NCI-H1092 treated with DMSO at 0.1 percent for 48 hours (cell line): Measurements from ENCODE around the gene MAST3.

ENCODE experiments used
- DNase-seq: peaks from one replicate; lab custom pipeline; 2025; lab: John Stamatoyannopoulos, UW

The MAST3 gene

GRCh38 chr19:18185538-18185937, 88.0 kb downstream of the MAST3 start:
- no peak for DNase-seq

- no peak for DNase-seq
These were observed 92.7 kb downstream of the MAST3 start for GRCh38 chr19:18190278-18190677.

GRCh38 chr19:18191640-18192062, 94.1 kb downstream of the MAST3 start:
- DNase-seq, result no peak

- DNase-seq, result peak; percentile 100
These were observed 95.3 kb downstream of the MAST3 start, which contains the start of gene MPV17L2 for GRCh38 chr19:18192673-18193387. TSS of gene MPV17L2 (plus strand) at chr19:18193218. CDS start at chr19:18193282, 64 bp downstream.

- no peak for DNase-seq
These were observed 96.0 kb downstream of the MAST3 start for GRCh38 chr19:18193388-18194180.

- DNase-seq, result no peak
These were observed 96.6 kb downstream of the MAST3 start for GRCh38 chr19:18194181-18194530.

- no peak for DNase-seq
These were observed 97.1 kb downstream of the MAST3 start for GRCh38 chr19:18194554-18195238.

- DNase-seq, result no peak
These were observed 98.9 kb downstream of the MAST3 start for GRCh38 chr19:18196511-18196845.

- no peak for DNase-seq
These were observed 99.7 kb downstream of the MAST3 start for GRCh38 chr19:18197306-18197705.

- no peak for DNase-seq
These were observed 100.4 kb downstream of the MAST3 start for GRCh38 chr19:18197941-18198340.

GRCh38 chr19:18198374-18198773, 100.8 kb downstream of the MAST3 start:
- DNase-seq, result no peak
